Activated CD8-positive, alpha-beta memory T cell treated with anti-CD3 and anti-CD28 coated beads, Interleukin-2, amount 50 U/mL, for 1 hour (primary cell): Measurements from ENCODE around the gene IPO9.

Experiments used
- DNase-seq: peaks from one replicate; pipeline ENCODE4 v3.0.0-alpha.2; 2020; ENCODE audit errors: extremely low read depth

Gene IPO9

GRCh38 chr1:201904579-201904978, 75.6 kb downstream of the IPO9 start:
- DNase-seq = no peak

- no peak for DNase-seq
These were observed 76.4 kb downstream of the IPO9 start for GRCh38 chr1:201905234-201905890.

- DNase-seq = no peak
These were observed 77.4 kb downstream of the IPO9 start for GRCh38 chr1:201906336-201906735.

- DNase-seq = no peak
These were observed 78.7 kb downstream of the IPO9 start for GRCh38 chr1:201907621-201908020.

- DNase-seq = no peak
These were observed 83.0 kb downstream of the IPO9 start for GRCh38 chr1:201911826-201912571.

GRCh38 chr1:201912832-201913231, 83.9 kb downstream of the IPO9 start:
- DNase-seq = no peak

GRCh38 chr1:201914456-201915235, 85.7 kb downstream of the IPO9 start:
- DNase-seq = no peak

GRCh38 chr1:201916649-201917249, 87.8 kb downstream of the IPO9 start:
- DNase-seq = no peak

GRCh38 chr1:201917362-201918033, 88.5 kb downstream of the IPO9 start:
- no peak for DNase-seq

GRCh38 chr1:201918343-201918742, 89.4 kb downstream of the IPO9 start:
- no peak for DNase-seq

- no peak for DNase-seq
These were observed 93.1 kb downstream of the IPO9 start for GRCh38 chr1:201921952-201922558.

GRCh38 chr1:201925301-201925567, 96.3 kb downstream of the IPO9 start:
- no peak for DNase-seq

GRCh38 chr1:201925981-201926645, 97.2 kb downstream of the IPO9 start:
- no peak for DNase-seq

GRCh38 chr1:201928266-201928665, 99.3 kb downstream of the IPO9 start:
- no peak for DNase-seq

GRCh38 chr1:201930137-201930536, 101.2 kb downstream of the IPO9 start:
- DNase-seq = no peak

GRCh38 chr1:201930803-201931202, 101.8 kb downstream of the IPO9 start:
- DNase-seq = no peak
